Upper lobe of right lung (tissue), 1 donor: ENCODE results near the gene C16orf90. TPM values are rescaled to one million over a fixed set of nuclear protein-coding genes. Genes with fewer than 3 reads are reported as not detected.
"Not testable (repeated sequence)": the region's sequence is repeated elsewhere in the genome, so short reads cannot be mapped to it uniquely, and the experiment has no call there.

Source experiments
- ATAC-seq: fragments of 200-7000 bp; cut with Tn5 transposase; one replicate; pipeline ENCODE4 v1.9.1; 2020; ENCODE audit warnings: mild to moderate bottlenecking, moderate library complexity
- DNase-seq: peaks from one replicate; pipeline ENCODE4 v3.0.0-alpha.2; 2020
- H3K27ac ChIP-seq: fragments of 200-600 bp; one replicate; pipeline ENCODE4 v1.8.0; 2022
- H3K27me3 ChIP-seq: fragments of 200-600 bp; one replicate; pipeline ENCODE4 v1.8.0; 2022; ENCODE audit warnings: mild to moderate bottlenecking
- H3K36me3 ChIP-seq: fragments of 200-600 bp; one replicate; pipeline ENCODE4 v1.8.0; 2022
- H3K4me1 ChIP-seq: fragments of 200-600 bp; one replicate; pipeline ENCODE4 v1.8.0; 2022
- H3K4me3 ChIP-seq: fragments of 200-600 bp; one replicate; pipeline ENCODE4 v1.8.0; 2022; ENCODE audit warnings: mild to moderate bottlenecking
- H3K9me3 ChIP-seq: fragments of 200-600 bp; one replicate; pipeline ENCODE4 v1.8.0; 2022
- intact Hi-C: fragments of 100-400 bp; cut with DNase I; formaldehyde crosslinking; loops from one replicate; pipeline ENCODE4 v1.11.0; 2022
- total RNA-seq: library from RNA; stranded (reverse); fragmentation: NEBNext Ultra II Directional; extraction: Animal tissue kit (Norgen Biotek cat#: 25700); gene quantifications from one replicate; pipeline ENCODE4 v1.2.1, GENCODE V29; 2021
- TF ChIP-seq, protein P1 (sequence below): fragments of 200-600 bp; IDR thresholded peaks from one replicate; pipeline ENCODE4 v1.8.0; 2022; ENCODE audit warnings: antibody characterized with exemption
- donor health status: DM: no; HTN: yes; CAD: no; lungs with severe emphysema.

Gene C16orf90
- total RNA-seq, 1 donor from 2014 or later, result not detected

DNA sequence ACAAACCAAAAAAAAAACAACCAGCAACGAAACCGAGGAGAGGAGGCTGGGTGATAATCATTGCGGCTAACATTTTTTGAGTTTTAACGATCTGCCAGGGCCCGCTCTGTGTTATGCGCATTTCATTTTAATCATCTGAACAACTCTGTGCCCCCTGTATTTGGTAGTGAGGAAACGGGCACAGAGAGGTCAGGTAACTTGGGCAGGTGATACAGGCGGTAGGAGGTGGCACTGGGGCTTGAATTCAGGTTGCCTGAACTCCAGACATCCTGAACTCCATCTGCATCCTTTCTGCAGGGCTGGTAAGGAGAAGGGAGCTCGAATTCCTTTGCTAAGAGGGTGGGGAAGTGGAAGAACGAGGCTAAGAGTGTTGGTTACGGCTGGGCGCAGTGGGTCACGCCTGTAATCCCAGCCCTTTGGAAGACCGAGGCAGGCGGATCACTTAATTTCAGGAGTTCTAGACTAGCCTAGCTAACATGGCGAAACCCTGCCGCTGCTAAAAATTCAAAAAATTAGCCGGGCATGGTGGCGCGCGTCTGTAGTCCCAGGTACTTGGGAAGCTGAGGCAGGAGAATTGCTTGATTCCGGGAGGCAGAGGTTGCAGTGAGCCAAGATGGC lies 6.6 kb upstream of the C16orf90 start:
- TF ChIP-seq, protein P1, sequence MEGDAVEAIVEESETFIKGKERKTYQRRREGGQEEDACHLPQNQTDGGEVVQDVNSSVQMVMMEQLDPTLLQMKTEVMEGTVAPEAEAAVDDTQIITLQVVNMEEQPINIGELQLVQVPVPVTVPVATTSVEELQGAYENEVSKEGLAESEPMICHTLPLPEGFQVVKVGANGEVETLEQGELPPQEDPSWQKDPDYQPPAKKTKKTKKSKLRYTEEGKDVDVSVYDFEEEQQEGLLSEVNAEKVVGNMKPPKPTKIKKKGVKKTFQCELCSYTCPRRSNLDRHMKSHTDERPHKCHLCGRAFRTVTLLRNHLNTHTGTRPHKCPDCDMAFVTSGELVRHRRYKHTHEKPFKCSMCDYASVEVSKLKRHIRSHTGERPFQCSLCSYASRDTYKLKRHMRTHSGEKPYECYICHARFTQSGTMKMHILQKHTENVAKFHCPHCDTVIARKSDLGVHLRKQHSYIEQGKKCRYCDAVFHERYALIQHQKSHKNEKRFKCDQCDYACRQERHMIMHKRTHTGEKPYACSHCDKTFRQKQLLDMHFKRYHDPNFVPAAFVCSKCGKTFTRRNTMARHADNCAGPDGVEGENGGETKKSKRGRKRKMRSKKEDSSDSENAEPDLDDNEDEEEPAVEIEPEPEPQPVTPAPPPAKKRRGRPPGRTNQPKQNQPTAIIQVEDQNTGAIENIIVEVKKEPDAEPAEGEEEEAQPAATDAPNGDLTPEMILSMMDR, result no peak
- DNase-seq, result peak; percentile 8
- ATAC-seq, result no peak
- peaks cover 11% of the 10 kb centered on the region for H3K4me1 ChIP-seq
- no peaks in the 10 kb centered on the region for H3K27me3 ChIP-seq
- peaks cover 11% of the 10 kb centered on the region for H3K36me3 ChIP-seq
- intact Hi-C loops, result no loop called here
- peak overlapping the region; percentile 99 for H3K4me3 ChIP-seq
- H3K27ac ChIP-seq, result no peak overlapping the region
- no peaks in the 10 kb centered on the region for H3K9me3 ChIP-seq

DNA sequence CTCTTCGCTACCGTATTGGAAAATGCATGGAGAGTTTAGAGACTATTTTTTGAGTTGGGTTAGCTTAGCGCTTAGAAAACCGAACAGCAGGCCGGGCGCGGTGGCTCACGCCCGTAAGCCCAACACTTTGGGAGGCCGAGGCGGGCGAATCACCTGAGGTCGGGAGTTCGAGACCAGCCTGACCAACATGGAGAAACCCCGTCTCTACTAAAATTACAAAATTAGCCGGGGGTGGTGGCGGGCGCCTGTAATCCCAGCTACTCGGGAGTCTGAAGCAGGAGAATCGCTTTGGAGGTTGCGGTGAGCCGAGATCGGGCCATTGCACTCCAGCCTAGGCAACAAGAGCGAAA lies 6.1 kb upstream of the C16orf90 start:
- H3K27ac ChIP-seq, result peak overlapping the region; percentile 89
- H3K27me3 ChIP-seq, H3K9me3 ChIP-seq, ATAC-seq, intact Hi-C loops, H3K36me3 ChIP-seq: not testable (repeated sequence)
- DNase-seq, result peak; percentile 57
- H3K4me3 ChIP-seq, result peak overlapping the region; percentile 99
- peaks cover 11% of the 10 kb centered on the region for H3K4me1 ChIP-seq

DNA sequence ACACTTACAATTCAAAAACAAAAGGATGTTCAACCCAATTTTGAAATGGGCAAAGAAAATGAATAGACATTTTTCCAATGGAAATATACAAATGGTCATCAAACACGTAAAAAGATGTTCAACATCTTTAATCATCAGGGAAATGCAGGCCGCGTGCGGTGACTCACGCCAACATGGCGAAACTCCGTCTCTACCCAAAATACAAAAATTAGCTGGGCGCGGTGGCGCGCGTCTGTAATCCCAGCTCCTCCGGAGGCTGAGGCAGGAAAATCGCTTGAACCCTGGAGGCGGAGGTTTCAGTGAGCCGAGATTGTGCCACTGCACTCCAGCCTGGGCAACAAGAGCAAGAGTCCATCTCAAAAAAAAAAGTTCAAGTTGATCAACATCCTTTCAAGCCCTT lies 3.7 kb upstream of the C16orf90 start:
- Histone ChIP-seq H3K36me3 (no peaks in the 10 kb centered on the region), H3K27ac (no peak overlapping the region), H3K4me3 (no peak overlapping the region), H3K4me1 (peaks cover 11% of the 10 kb centered on the region), H3K27me3 (no peaks in the 10 kb centered on the region), H3K9me3 (no peaks in the 10 kb centered on the region)
- ATAC-seq (no peak), DNase-seq (peak; percentile 54)
- TF ChIP-seq, protein P1, result no peak
- intact Hi-C loops, result no loop called here

DNA sequence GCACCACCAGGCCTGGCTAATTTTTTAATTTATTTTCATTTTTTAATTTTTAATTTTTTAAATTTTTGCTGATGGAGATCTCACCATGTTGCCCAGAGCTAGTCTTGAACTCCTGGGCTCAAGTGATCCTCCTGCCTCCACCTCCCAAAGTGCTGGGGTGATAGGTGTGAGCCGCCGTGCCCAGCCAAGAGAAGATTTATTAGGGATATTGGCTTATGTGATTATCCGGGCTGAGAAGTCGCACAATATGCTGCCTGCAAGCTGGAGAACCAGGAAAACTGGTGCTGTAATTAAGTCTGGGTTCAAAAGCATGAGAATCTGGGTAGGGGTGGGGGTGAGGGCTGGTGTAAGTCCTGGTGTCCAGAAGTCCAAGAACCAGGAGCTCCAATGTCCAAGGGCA lies 2.5 kb upstream of the C16orf90 start:
- intact Hi-C loops, result no loop called here
- no peak overlapping the region for H3K27ac ChIP-seq
- TF ChIP-seq, protein P1, result no peak
- no peaks in the 10 kb centered on the region for H3K27me3 ChIP-seq
- no peak overlapping the region for H3K4me3 ChIP-seq
- no peaks in the 10 kb centered on the region for H3K9me3 ChIP-seq
- peak; percentile 18 for DNase-seq
- ATAC-seq, result no peak
- H3K36me3 ChIP-seq, result no peaks in the 10 kb centered on the region
- peaks cover 9% of the 10 kb centered on the region for H3K4me1 ChIP-seq

DNA sequence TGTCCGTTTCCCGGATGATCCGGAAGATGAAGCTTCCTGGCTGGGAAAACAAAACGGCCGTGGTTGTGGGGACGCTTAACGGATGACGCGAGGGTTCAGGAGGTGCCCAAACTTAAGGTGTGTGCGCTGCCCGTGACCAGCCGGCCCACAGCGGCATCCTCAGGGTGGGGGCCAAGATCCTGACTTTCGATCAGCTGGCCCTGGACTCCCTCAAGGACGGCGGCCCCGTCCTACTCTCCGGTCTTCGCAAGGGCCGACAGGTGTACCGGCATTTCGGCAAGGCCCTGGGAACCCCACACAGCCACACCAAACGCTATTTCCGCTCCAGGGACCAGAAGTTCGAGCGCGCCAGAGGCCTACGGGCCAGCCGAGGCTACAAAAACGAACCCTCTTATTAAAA lies 1.1 kb upstream of the C16orf90 start:
- Histone ChIP-seq H3K27ac (no peak overlapping the region), H3K4me1 (no peaks in the 10 kb centered on the region), H3K36me3 (no peaks in the 10 kb centered on the region), H3K9me3 (no peaks in the 10 kb centered on the region), H3K27me3 (no peaks in the 10 kb centered on the region), H3K4me3 (no peak overlapping the region)
- DNase-seq, result peak; percentile 44
- TF ChIP-seq, protein P1, result no peak
- ATAC-seq, result no peak
- intact Hi-C loops, result no loop called here

DNA sequence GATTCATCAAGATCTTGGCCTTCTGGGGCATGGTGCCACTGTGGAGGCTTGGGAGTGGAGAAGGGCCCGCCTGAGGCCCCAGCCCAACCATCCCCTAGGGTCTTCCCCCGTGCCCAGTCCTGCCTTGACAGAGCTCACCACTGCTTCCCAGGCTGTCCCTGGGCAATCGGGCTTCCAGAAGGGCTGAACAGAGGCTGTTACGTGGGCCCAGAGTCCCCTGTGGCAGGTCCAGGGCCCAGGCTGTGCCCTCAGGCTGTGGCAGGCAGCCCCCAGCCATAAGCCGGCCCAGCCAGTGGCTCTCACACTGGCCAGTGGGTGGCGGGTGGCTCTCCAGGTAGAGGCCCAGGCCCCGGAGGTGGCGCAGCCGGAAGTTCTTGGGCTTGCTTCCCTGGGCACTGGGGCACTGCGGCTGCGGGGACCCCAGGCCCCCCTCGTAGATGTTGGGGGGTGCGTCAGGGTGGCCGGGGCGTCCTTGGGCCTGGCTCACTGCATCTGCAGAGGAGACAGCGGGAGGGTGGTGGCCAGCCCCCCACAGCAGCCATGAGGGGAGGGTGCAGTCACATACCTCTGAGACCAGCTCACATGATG lies 809 bp downstream of the C16orf90 start:
- intact Hi-C loops, result no loop called here
- ATAC-seq (no peak), DNase-seq (peak; percentile 63)
- Histone ChIP-seq H3K4me1 (no peaks in the 10 kb centered on the region), H3K9me3 (no peaks in the 10 kb centered on the region), H3K27me3 (no peaks in the 10 kb centered on the region), H3K27ac (no peak overlapping the region), H3K4me3 (no peak overlapping the region), H3K36me3 (no peaks in the 10 kb centered on the region)
- TF ChIP-seq, protein P1, result no peak
